Tibial artery (tissue), 4 donors: ENCODE results near the gene LRRC26.

Experiments used
- DNase-seq, 2 donors: peaks; one replicate each; pipeline ENCODE4 v3.0.0-alpha.2; 2019
- H3K27ac ChIP-seq, 2 donors: fragments of 200-600 bp; sonication (generic) in 1 of 2; 1 replicate in 1 of 2; 2 replicates in 1 of 2; pipeline ENCODE4 v1.5.1; 2018 to 2019; ENCODE audit warnings: mild to moderate bottlenecking in 1 of 2
- H3K27me3 ChIP-seq, 2 donors: fragments of 200-600 bp; sonication (generic) in 1 of 2; one replicate each; pipeline versions ENCODE4 v1.5.1 to v1.6.0; 2016 to 2019
- H3K36me3 ChIP-seq, 3 donors: fragments of 200-600 bp; sonication (generic) in 2 of 3; one replicate each; pipeline ENCODE4 v1.5.1; 2016 to 2019; ENCODE audit warnings: mild to moderate bottlenecking in 2 of 3
- H3K4me1 ChIP-seq, 4 donors: fragments of 200-600 bp; sonication (generic) in 2 of 4; 1 replicate in 3 of 4; 2 replicates in 1 of 4; pipeline ENCODE4 v1.5.1; 2016 to 2019
- H3K4me3 ChIP-seq, 2 donors: fragments of 200-600 bp; sonication (generic) in 1 of 2; 1 replicate in 1 of 2; 2 replicates in 1 of 2; pipeline ENCODE4 v1.5.1; 2018 to 2019; ENCODE audit warnings: mild to moderate bottlenecking in 2 of 2
- H3K9me3 ChIP-seq, 3 donors: fragments of 200-600 bp; sonication (generic) in 1 of 3; one replicate each; pipeline ENCODE4 v1.5.1; 2016 to 2019
- intact Hi-C: fragments of 100-400 bp; cut with DNase I; formaldehyde crosslinking; loops from one replicate; pipeline ENCODE4 v1.15.0; 2023; ENCODE audit warnings: low total_unique reads
- TF ChIP-seq, protein P1 (sequence below), 2 experiments: fragments of 200-600 bp in 1 of 2; fragments of 450-650 bp in 1 of 2; IDR thresholded peaks; one replicate each; pipeline ENCODE4 v1.5.1; 2017 to 2019; ENCODE audit warnings: antibody characterized with exemption in 2 of 2, mild to moderate bottlenecking in 1 of 2, moderate library complexity in 1 of 2

LRRC26 gene

DNA sequence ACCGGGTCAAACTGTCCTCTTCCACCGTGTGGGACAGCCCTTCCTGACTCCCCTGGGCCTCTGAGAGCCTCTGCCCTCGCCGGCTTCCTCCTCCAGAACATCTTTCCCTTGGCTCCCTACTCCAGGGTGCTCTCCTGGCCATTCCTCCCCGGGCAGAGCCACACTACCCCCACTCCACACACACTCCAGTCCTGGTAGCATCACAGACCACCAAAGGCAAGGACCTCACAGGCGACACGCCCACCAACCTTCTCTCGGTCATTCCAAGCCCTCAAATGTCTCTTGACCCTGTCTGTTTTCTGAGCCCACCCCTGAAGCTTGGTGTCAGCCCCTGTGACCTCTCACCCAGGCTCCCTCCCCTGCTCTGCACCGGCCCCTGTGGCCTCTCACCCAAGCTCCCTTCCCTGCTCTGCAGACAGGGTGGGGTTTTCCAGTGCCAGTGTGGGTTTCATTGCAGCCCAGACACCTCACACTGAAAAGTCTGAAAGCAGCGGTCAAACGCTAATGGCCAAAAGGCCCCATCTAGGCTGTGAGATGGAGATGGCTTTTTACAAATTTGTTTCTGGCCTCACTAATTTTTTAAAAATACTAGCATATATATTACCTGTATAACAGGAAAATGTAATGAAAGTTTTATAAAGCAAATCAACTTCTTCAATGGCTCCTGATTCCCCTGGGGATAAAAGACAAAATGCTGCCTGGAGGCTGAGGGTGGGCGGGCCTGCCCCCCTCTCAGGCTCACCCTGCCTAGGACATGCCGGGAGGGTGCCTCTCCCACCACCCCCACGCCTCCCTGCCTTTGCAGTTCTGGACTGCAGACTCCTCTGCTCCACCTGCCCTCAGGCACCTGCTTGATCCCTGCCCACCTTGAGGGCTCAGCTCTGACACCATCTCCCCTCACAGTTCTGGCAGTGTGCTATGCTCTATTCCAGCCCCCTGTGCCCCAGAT is 10.5 kb downstream of the LRRC26 start:
- Histone ChIP-seq H3K36me3 (no peaks in the 10 kb centered on the region), H3K27me3 (peaks cover 7 to 89% of the 10 kb centered on the region in 2 donors), H3K4me3 (no peak overlapping the region), H3K27ac (no peak overlapping the region), H3K9me3 (no peaks in the 10 kb centered on the region), H3K4me1 (peaks cover 0 to 44% (median 27%) of the 10 kb centered on the region in 4 donors)
- TF ChIP-seq, protein P1, sequence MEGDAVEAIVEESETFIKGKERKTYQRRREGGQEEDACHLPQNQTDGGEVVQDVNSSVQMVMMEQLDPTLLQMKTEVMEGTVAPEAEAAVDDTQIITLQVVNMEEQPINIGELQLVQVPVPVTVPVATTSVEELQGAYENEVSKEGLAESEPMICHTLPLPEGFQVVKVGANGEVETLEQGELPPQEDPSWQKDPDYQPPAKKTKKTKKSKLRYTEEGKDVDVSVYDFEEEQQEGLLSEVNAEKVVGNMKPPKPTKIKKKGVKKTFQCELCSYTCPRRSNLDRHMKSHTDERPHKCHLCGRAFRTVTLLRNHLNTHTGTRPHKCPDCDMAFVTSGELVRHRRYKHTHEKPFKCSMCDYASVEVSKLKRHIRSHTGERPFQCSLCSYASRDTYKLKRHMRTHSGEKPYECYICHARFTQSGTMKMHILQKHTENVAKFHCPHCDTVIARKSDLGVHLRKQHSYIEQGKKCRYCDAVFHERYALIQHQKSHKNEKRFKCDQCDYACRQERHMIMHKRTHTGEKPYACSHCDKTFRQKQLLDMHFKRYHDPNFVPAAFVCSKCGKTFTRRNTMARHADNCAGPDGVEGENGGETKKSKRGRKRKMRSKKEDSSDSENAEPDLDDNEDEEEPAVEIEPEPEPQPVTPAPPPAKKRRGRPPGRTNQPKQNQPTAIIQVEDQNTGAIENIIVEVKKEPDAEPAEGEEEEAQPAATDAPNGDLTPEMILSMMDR (IDR thresholded peaks at IDR 0.05) = no peak
- no peak for DNase-seq
- intact Hi-C loops = no loop called here

DNA sequence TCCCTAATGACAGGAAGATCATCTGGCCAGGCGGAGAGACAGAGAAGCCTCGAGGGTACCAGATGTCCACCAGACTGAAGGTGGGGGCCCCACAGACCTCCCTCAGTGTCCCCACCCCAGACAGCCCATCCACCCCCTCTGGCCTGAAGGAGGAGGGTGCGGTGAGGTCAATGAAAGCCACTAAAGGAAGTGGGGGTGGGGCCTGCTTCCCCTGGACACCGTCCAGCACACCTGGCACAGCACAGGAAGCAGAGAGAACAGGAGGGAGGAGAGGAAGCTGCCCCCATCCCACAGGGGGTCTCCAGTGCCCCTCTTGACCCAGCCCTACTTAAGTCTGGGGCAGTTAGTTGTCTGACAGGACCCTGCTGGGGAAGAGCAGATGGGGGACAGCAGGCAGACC is 11.2 kb downstream of the LRRC26 start:
- Histone ChIP-seq H3K4me1 (peaks cover 0 to 41% (median 27%) of the 10 kb centered on the region in 4 donors), H3K4me3 (no peak overlapping the region), H3K9me3 (no peaks in the 10 kb centered on the region), H3K27me3 (peaks cover 7 to 82% of the 10 kb centered on the region in 2 donors), H3K27ac (no peak overlapping the region), H3K36me3 (no peaks in the 10 kb centered on the region)
- no peak for DNase-seq
- intact Hi-C loops = no loop called here
- TF ChIP-seq, protein P1 (IDR thresholded peaks at IDR 0.05) = no peak

DNA sequence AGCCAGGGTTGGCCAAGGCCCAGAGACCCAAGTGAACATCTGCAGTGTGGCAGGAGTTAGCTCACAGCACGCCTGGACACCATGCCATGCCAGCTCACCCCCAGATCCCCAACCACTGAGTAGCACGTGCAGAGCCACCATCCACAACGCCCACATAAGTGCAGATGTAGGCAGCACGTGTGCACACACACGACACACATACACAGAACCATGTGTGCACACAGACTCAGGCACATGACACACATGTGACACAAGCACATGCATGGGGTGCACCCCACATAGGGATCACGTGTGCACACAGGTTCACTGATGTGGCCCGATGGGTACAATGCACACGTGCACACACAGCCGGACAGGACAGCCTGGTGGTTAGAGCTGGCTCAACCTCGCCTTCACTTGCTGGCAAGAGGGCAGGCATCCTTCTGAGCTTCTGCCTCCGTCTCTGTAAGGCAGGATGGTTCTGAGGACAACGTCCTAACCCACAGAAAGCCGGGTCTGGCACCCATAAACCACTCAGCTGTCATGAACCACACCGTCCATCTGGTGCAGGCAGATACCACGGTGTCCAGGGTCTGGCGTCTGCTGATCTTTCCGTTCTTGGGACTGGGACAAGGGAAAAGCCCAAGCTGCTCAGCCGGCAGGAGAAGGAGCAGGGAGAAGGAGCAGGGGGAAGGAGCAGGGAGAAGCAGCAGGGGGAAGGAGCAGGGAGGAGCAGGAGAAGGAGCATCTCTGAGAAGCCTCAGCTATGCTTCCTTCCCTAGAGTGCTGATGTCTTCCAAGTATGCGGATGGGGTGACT is 12.0 kb downstream of the LRRC26 start:
- Histone ChIP-seq H3K4me3 (no peak overlapping the region), H3K4me1 (peaks cover 0 to 33% (median 19%) of the 10 kb centered on the region in 4 donors), H3K36me3 (no peaks in the 10 kb centered on the region), H3K27me3 (peaks cover 7 to 74% of the 10 kb centered on the region in 2 donors), H3K27ac (no peak overlapping the region), H3K9me3 (no peaks in the 10 kb centered on the region)
- no peak for DNase-seq
- TF ChIP-seq, protein P1 (IDR thresholded peaks at IDR 0.05) = no peak
- intact Hi-C loops = no loop called here

DNA sequence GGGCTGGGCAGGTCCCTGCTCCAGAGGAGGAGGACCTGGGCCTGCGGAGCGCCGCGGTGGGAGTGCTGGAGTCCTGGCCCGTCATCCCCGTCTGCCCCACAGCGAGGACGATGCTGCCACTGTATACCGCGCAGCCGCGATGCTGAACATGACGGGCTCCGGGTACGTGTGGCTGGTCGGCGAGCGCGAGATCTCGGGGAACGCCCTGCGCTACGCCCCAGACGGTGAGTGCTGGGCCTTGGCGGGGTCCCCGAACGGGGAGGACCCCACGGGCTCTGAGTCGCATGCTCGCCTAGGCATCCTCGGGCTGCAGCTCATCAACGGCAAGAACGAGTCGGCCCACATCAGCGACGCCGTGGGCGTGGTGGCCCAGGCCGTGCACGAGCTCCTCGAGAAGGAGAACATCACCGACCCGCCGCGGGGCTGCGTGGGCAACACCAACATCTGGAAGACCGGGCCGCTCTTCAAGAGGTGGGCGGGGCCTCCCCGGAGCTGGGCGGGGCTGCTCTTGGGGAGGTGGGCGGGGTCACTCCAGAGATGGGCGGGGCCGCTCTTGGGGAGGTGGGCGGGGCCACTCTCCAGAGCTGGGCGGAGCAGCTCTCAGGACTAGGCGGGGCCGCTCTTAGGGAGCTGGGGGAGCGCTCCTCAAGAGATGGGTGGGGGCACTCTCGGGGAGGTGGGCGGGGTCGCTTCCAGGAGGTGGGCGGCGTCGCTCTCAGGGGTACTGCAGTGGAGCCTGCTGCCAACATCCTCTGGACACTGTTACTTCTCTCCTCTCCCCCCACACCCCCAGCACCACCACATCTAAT is 13.1 kb downstream of the LRRC26 start:
- TF ChIP-seq, protein P1 (IDR thresholded peaks at IDR 0.05) = no peak
- DNase-seq = no peak
- Histone ChIP-seq H3K27ac (no peak overlapping the region), H3K4me1 (peaks cover 0 to 23% (median 11%) of the 10 kb centered on the region in 4 donors), H3K36me3 (no peaks in the 10 kb centered on the region), H3K9me3 (no peaks in the 10 kb centered on the region), H3K27me3 (peaks cover 7 to 63% of the 10 kb centered on the region in 2 donors), H3K4me3 (peak overlapping the region in 1 of 2 donors; percentile 12)
- intact Hi-C loops = no loop called here

DNA sequence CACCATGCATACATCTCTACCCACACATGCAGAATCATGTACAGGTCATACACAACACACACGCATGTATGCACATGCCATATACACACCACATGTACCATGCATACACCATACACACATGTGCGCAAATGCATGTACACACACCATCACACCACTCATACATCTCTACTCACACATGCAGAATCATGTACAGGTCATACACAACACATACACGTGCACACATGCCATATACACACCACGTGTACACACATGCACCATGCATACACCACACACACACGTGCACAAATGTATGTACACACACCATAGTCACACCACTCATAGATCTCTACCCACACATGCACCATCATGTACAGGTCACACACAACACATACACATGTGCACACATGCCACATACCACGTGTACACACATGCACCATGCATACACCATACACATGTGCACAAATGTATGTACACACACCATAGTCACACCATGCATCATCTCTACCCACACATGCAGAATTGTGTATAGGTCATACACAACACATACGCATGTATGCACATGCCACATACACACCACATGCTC is 16.9 kb downstream of the LRRC26 start:
- TF ChIP-seq, protein P1 (IDR thresholded peaks at IDR 0.05) = no peak
- Histone ChIP-seq H3K27me3 (peaks cover 7 to 44% of the 10 kb centered on the region in 2 donors), H3K36me3 (no peaks in the 10 kb centered on the region), H3K9me3 (no peaks in the 10 kb centered on the region), H3K27ac (no peak overlapping the region), H3K4me1 (peaks cover 0 to 11% (median 7%) of the 10 kb centered on the region in 4 donors), H3K4me3 (no peak overlapping the region)
- no peak for DNase-seq
- intact Hi-C loops = no loop called here
